Measurements from ENCODE around the gene COL26A1.
"Not testable (repeated sequence)": the region's sequence is repeated elsewhere in the genome, so short reads cannot be mapped to it uniquely, and the experiment has no call there.

Gene COL26A1

GRCh38 chr7:101474178-101474577, 111.5 kb downstream of the COL26A1 start:
- Histone ChIP-seq H3K36me3 (ENCODE audit: control insufficient read depth, insufficient read depth, low read length) (no peaks in the 10 kb centered on the region), H3K27me3 (replicated peaks; ENCODE audit: control insufficient read depth, insufficient read depth, low read length) (no peaks in the 10 kb centered on the region), H3K4me3 (replicated peaks; ENCODE audit: low read depth, low read length) (no peak overlapping the region)
- no peak for TF ChIP-seq CTCF (IDR thresholded peaks at IDR 0.05; ENCODE audit: insufficient read depth, low read length, poor library complexity, severe bottlenecking)
- DNase-seq (ENCODE audit: extremely low read depth, insufficient read length), result no peak

- not testable (repeated sequence) for H3K36me3 ChIP-seq (ENCODE audit: control insufficient read depth, insufficient read depth, low read length); DNase-seq (ENCODE audit: extremely low read depth, insufficient read length); H3K4me3 ChIP-seq (replicated peaks; ENCODE audit: low read depth, low read length); H3K27me3 ChIP-seq (replicated peaks; ENCODE audit: control insufficient read depth, insufficient read depth, low read length)
These were observed 113.0 kb downstream of the COL26A1 start for GRCh38 chr7:101475691-101476090.

- no peak for TF ChIP-seq CTCF (IDR thresholded peaks at IDR 0.05; ENCODE audit: insufficient read depth, low read length, poor library complexity, severe bottlenecking)
- Histone ChIP-seq H3K4me3 (replicated peaks; ENCODE audit: low read depth, low read length) (no peak overlapping the region), H3K36me3 (ENCODE audit: control insufficient read depth, insufficient read depth, low read length) (no peaks in the 10 kb centered on the region), H3K27me3 (replicated peaks; ENCODE audit: control insufficient read depth, insufficient read depth, low read length) (no peaks in the 10 kb centered on the region)
- DNase-seq (ENCODE audit: extremely low read depth, insufficient read length), result no peak
These were observed 116.5 kb downstream of the COL26A1 start for GRCh38 chr7:101479217-101479616.

GRCh38 chr7:101486056-101486432, 123.4 kb downstream of the COL26A1 start:
- DNase-seq (ENCODE audit: extremely low read depth, insufficient read length); H3K27me3 ChIP-seq (replicated peaks; ENCODE audit: control insufficient read depth, insufficient read depth, low read length); H3K36me3 ChIP-seq (ENCODE audit: control insufficient read depth, insufficient read depth, low read length); H3K4me3 ChIP-seq (replicated peaks; ENCODE audit: low read depth, low read length): not testable (repeated sequence)

- no peak for DNase-seq (ENCODE audit: extremely low read depth, insufficient read length)
- no peak overlapping the region for H3K4me3 ChIP-seq (replicated peaks; ENCODE audit: low read depth, low read length)
- H3K27me3 ChIP-seq (replicated peaks; ENCODE audit: control insufficient read depth, insufficient read depth, low read length), result no peaks in the 10 kb centered on the region
- TF ChIP-seq CTCF (IDR thresholded peaks at IDR 0.05; ENCODE audit: insufficient read depth, low read length, poor library complexity, severe bottlenecking), result no peak
- no peaks in the 10 kb centered on the region for H3K36me3 ChIP-seq (ENCODE audit: control insufficient read depth, insufficient read depth, low read length)
These were observed 123.9 kb downstream of the COL26A1 start for GRCh38 chr7:101486433-101487104.

- Histone ChIP-seq H3K4me3 (replicated peaks; ENCODE audit: low read depth, low read length) (no peak overlapping the region), H3K27me3 (replicated peaks; ENCODE audit: control insufficient read depth, insufficient read depth, low read length) (no peaks in the 10 kb centered on the region), H3K36me3 (ENCODE audit: control insufficient read depth, insufficient read depth, low read length) (no peaks in the 10 kb centered on the region)
- DNase-seq (ENCODE audit: extremely low read depth, insufficient read length), result no peak
- no peak for TF ChIP-seq CTCF (IDR thresholded peaks at IDR 0.05; ENCODE audit: insufficient read depth, low read length, poor library complexity, severe bottlenecking)
These were observed 124.4 kb downstream of the COL26A1 start for GRCh38 chr7:101487105-101487458.

GRCh38 chr7:101487753-101488152, 125.1 kb downstream of the COL26A1 start:
- no peak for DNase-seq (ENCODE audit: extremely low read depth, insufficient read length)
- no peak for TF ChIP-seq CTCF (IDR thresholded peaks at IDR 0.05; ENCODE audit: insufficient read depth, low read length, poor library complexity, severe bottlenecking)
- H3K27me3 ChIP-seq (replicated peaks; ENCODE audit: control insufficient read depth, insufficient read depth, low read length), result no peaks in the 10 kb centered on the region
- H3K4me3 ChIP-seq (replicated peaks; ENCODE audit: low read depth, low read length), result no peak overlapping the region
- H3K36me3 ChIP-seq (ENCODE audit: control insufficient read depth, insufficient read depth, low read length), result no peaks in the 10 kb centered on the region
